ENCODE measurements around the gene CENPQ.
A peak's percentile ranks its signal among the peaks of the same experiment; 100 is the strongest.
"Not testable (repeated sequence)": the region's sequence is repeated elsewhere in the genome, so short reads cannot be mapped to it uniquely, and the experiment has no call there.

The CENPQ gene

GRCh38 chr6:49462927-49463611 lies at the start of gene CENPQ, which contains the start of gene MMUT:
TSS of gene CENPQ (plus strand) at chr6:49463370. CDS start at chr6:49470177, 6,807 bp downstream.
TSS of gene MMUT (minus strand) at chr6:49463253. CDS start at chr6:49459466, 3,787 bp downstream.
- peak; percentile 89 for DNase-seq (ENCODE audit: low spot score)

DNA sequence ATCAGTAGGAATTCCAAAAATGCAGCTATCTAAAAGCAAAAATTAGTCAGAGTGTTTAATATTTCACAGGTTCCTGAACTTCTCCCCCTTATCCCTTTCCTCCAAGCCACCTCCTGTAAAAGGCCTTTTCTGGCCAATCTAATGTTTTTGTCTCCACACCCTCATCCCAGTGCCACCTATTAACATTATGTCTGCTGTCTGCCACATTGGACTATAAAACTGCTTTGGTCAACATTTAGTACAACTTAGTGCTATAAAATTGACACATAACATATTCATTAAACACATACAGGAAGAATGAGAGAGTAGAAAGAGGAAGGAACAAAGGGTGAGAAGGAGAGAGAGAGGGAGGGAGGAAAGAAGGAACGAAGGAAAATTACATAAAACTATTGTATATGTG lies 47.8 kb upstream of the CENPQ start:
- DNase-seq (ENCODE audit: low spot score): no peak

DNA sequence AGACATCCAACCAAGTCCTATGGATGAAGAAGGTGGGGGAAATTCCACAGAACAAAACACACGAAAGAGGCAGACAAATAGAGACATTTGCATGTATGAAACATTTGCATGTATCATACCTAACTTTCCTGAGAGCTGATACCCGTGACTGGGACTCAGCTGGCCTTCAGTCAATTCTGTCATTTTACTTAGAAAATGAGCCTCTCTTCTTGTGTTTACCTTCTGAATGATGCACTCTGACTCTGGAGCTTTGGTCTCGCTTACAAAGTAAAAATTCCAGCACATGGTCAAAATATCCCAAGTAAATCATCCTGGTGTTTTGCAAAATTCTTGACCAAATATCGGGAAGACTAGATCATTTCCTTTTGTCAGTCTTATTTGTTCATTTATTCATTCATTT lies 47.0 kb upstream of the CENPQ start:
- no peak for DNase-seq (ENCODE audit: low spot score)

GRCh38 chr6:49423817-49424216 lies 39.4 kb upstream of the CENPQ start:
- DNase-seq (ENCODE audit: low spot score): peak; percentile 15

DNA sequence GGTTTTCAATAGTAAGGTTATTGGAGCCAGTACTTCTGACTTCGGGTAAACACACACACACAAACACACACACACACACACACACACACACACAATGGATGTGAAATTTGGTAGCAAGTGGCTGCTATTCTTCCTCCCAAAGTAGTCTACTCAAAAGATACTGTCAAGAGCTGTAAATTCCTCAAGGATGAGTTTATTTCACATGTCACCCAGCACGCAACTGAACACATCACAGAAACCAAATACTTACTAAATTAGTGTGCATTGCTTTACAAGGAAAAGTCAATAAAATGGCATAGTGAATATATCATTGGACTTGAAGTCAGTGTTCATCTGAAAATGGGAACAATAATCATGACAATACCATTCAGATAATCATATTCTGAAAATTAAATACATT lies 33.0 kb upstream of the CENPQ start:
- no peak for DNase-seq (ENCODE audit: low spot score)

GRCh38 chr6:49430866-49431265 lies 32.3 kb upstream of the CENPQ start:
- no peak for DNase-seq (ENCODE audit: low spot score)

DNA sequence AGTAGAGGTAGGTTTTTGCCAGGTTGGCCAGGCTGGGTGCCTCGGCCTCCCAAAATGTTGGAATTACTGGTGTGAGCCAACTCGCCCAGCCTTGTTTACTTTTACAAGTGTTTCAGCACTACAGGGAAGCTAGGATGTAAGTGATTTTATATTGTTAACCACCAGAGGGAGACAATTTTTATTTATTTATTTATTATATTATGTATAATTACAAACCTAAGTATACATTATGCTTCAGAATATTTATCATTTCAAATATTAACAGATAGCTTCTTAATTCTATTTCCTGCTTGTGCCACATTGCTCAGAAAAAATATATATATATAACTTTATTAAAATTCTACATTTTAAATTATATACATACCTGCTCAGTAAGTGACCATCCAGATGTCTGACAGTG lies 9.9 kb upstream of the CENPQ start:
- DNase-seq (ENCODE audit: low spot score): peak; percentile 8

DNA sequence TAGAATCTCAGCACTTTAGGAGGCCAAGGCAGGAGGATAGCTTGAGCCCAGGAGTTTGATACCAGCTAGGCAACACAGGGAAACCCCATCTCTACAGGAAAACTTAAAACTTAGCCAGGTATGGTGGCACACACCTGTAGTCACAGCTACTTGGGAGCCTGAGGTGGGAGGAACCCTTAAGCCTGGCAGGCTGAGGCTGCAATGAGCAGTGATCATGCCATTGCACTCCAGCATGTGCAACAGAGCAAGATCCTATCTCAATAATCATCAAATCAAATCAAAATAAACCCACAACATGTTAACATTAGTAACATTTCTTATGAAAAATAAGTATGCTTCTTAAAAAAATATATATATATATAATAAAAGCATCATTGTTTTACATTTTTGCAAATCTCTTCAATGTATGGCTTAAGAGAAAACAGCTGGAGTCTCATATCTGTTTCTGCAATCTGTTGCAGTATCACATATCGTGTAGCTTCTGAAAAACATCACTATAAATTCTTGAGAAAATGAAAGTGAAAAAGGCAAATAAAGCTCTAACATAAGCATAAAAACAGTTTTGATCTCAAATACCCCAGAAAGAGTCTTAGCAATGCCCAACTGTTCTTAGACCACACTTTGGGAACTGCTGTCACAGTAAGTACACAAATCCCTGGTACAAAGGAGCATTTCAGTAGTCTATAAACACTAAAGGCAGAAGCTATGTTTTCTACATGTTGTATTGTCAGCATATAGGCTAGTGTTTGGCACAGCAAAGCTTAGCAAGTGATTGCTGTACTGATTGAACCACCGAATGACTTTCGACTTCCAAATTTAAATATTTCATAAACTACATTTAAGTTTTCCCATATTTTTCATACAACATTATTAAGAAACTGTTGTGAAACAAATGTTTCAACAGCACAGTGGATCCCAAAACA lies 8.1 kb upstream of the CENPQ start:
- no peak for DNase-seq (ENCODE audit: low spot score)

DNA sequence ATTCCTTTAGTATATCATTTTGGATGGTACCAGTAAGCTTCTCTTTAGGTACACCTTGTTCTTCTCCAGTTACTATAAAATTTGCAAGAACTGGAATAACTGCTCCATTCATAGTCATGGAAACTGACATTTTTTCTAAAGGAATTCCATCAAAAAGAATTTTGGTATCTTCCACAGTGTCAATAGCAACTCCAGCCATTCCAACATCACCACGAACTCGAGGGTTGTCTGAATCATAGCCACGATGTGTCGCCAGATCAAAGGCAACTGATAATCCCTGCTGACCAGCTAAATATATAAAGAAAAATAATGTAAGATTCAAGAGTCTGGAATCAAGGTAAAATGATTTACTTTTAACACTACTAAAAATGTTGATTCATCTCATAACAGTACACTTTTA lies 5.4 kb upstream of the CENPQ start:
- no peak for DNase-seq (ENCODE audit: low spot score)

- no peak for DNase-seq (ENCODE audit: low spot score)
Measured at GRCh38 chr6:49462071-49462470, 1.1 kb upstream of the CENPQ start.

- DNase-seq (ENCODE audit: low spot score): no peak
Measured at GRCh38 chr6:49462599-49462926, 607 bp upstream of the CENPQ start.

DNA sequence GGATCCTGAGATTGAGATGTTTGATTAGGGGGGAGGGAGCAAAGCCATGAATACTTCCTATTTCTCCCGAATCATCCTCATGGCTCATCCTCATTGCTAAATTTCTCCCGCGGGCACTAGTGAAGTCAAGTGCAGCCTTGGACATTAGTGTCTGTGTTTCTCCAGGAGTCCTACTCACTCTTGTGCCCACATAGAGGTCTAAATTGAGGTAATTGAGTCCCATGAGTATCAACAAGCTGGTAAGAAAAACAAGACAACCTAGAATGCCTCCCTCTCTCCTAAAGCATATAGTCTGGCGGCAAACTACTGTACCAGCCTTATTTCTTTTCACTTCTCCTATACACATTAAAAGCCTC lies 420 bp downstream of the CENPQ start:
- no peak for DNase-seq (ENCODE audit: low spot score)

DNA sequence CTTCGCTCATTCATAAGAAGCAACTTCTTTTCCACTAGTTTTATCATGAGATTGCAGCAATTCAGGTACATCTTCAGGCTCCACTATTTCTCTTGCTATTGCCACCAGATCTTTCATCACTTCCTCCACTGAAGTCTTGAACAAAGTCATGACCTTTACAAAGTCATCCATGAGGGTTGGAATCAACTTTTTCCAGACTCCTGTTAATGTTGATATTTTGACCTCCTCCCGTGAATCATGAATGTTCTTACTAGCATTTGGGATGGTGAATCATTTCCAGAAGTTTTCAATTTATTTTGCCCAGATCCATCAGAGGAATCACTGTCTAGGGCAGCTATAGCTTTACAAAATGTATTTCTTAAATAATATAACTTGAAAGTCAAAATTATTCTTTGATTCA lies 1.5 kb downstream of the CENPQ start:
- DNase-seq (ENCODE audit: low spot score): no peak

GRCh38 chr6:49468042-49468441 lies 4.9 kb downstream of the CENPQ start:
- no peak for DNase-seq (ENCODE audit: low spot score)

DNA sequence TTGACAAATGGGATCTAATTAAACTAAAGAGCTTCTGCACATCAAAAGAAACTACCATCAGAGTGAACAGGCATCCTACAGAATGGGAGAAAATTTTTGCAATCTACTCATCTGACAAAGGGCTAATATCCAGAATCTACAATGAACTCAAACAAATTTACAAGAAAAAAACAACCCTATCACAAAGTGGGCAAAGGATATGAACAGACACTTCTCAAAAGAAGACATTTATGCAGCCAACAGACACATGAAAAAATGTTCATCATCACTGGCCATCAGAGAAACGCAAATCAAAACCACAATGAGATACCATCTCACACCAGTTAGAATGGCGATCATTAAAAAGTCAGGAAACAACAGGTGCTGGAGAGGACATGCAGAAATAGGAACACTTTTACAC lies 13.4 kb downstream of the CENPQ start:
- DNase-seq (ENCODE audit: low spot score): not testable (repeated sequence)

- no peak for DNase-seq (ENCODE audit: low spot score)
Measured at GRCh38 chr6:49479308-49479970, 16.3 kb downstream of the CENPQ start.

GRCh38 chr6:49481846-49482245 lies 18.7 kb downstream of the CENPQ start:
- DNase-seq (ENCODE audit: low spot score): not testable (repeated sequence)

DNA sequence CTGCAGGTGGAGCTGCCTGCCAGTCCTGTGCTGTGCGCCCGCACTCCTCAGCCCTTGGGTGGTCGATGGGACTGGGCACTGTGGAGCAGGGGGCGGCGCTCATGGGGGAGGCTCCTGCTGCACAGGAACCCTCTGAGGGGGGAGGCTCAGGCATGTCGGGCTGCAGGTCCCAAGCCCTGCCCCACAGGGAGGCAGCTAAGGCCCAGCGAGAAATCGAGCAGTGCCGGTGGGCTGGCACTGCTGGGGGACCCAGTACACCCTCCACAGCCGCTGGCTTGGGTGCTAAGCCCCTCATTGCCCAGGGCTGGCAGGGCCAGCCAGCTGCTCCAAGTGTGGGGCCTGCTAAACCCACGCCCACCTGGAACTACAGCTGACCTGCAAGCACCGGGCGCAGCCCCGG lies 20.2 kb downstream of the CENPQ start:
- not testable (repeated sequence) for DNase-seq (ENCODE audit: low spot score)

DNA sequence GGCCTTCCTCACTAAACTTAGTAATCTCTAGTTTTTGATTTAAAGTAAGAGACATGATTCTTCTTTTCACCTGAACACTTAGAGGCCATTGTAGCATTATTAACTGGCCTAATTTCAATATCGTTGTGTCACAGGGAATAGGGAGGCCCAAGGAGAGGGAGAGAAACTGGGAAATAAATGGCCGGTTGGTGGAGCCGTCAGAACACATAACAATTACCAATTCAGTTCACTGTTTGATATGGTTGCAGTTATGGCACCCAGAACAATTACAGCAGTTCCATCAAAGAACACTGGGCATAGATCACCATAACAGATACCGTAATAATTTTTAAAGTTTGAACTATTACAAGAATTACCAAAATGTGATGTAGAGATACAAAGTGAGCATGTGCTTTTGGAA lies 27.5 kb downstream of the CENPQ start:
- no peak for DNase-seq (ENCODE audit: low spot score)

- peak; percentile 15 for DNase-seq (ENCODE audit: low spot score)
Measured at GRCh38 chr6:49497304-49497703, 34.1 kb downstream of the CENPQ start.

DNA sequence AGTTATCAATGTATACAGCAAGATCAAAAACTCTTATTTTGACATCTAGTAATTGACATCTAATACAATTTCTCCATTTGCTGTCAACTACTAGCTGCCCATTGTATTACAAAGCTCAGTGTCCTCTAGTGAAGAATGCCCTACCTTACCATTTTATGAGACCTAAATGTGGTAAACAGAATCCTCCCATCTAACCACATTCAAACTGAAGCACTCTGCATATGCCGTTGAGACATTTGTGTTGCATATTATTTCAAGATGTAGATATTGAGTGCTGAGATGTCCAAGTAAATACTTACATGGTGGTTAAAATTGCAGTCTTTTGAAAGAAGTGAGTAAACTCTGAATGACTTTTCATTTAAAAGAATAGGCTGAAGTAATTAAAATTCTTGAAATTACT lies 36.0 kb downstream of the CENPQ start:
- DNase-seq (ENCODE audit: low spot score): peak; percentile 13

GRCh38 chr6:49499623-49500022 lies 36.5 kb downstream of the CENPQ start, which contains the start of gene GLYATL3:
TSS of gene GLYATL3 (plus strand) at chr6:49499923. CDS start at chr6:49511991, 12,068 bp downstream.
- DNase-seq (ENCODE audit: low spot score): no peak

- DNase-seq (ENCODE audit: low spot score): no peak
Measured at GRCh38 chr6:49504666-49505065, 41.5 kb downstream of the CENPQ start.
